ENCODE measurements around the gene SETD7.

DNA sequence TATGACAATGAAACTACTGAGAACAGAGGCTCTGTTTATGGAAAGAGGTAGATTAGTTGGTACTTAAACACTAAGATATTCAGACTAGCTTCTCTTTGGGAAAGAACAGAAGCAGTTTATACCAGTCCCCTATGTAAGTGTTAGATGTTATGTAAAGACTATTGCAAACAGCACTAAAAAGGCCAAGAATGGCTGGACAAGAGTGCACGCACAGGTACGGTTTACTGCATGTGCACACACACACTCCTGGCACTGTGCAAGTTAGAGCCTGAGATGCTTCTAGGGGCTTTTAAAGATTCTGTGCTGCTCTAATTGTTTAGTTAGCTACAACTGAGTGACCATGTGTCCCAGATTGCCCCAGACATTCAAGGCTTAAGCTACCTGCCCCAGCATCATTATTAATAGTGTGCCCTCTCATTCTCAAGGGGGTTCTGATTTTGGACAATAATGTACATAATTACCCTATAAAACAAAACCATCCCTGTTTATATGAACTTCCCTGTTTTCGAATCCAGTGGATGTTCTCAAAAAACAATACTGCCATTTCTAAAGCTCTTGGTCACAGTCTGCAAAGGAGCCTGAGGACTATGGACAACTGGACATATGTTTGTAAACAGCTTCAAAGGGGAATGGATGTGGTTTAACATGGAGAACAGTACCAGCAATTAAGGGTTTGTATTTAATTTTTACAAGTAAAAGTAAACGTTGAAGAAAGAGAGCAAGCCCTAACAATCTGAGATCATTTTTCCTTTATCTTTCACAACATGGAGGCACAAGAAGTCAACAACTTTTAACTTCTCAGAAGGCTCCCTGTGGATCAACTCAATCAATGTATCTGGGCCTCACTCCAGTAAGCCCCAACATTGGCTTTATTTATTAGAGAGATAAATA lies 2.0 kb downstream of the SETD7 start:
- no peak for TF ChIP-seq POLR2AphosphoS5 (IDR thresholded peaks at IDR 0.05; ENCODE audit: insufficient read depth in 1 of 2, low read depth in 1 of 2)
- TF ChIP-seq, protein P1, sequence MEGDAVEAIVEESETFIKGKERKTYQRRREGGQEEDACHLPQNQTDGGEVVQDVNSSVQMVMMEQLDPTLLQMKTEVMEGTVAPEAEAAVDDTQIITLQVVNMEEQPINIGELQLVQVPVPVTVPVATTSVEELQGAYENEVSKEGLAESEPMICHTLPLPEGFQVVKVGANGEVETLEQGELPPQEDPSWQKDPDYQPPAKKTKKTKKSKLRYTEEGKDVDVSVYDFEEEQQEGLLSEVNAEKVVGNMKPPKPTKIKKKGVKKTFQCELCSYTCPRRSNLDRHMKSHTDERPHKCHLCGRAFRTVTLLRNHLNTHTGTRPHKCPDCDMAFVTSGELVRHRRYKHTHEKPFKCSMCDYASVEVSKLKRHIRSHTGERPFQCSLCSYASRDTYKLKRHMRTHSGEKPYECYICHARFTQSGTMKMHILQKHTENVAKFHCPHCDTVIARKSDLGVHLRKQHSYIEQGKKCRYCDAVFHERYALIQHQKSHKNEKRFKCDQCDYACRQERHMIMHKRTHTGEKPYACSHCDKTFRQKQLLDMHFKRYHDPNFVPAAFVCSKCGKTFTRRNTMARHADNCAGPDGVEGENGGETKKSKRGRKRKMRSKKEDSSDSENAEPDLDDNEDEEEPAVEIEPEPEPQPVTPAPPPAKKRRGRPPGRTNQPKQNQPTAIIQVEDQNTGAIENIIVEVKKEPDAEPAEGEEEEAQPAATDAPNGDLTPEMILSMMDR (IDR thresholded peaks at IDR 0.05) = no peak

Measured in vagina (tissue), 2 donors.